IMR-90 (cell line): Measurements from ENCODE around the gene MGAT5. TPM values are rescaled to one million over a fixed set of nuclear protein-coding genes. Genes with fewer than 3 reads are reported as not detected.

Experiments
- ATAC-seq: fragments of 200-7000 bp; cut with Tn5 transposase; 2 replicates; pipeline ENCODE4 v1.9.1; 2020; ENCODE audit warnings: low read depth, mild to moderate bottlenecking, moderate library complexity
- BruUV-seq: library from RNA; stranded (reverse); fragments of 400-500 nt; replicated peaks from 2 replicates; lab custom pipeline; 2021; lab: Mats Ljungman, UMichigan
- CTCF ChIA-PET: fragments of 300-600 bp; formaldehyde crosslinking; extraction: SDS; loops from one replicate; lab custom pipeline; 2021; ENCODE audit warnings: antibody characterized with exemption; lab: Yijun Ruan, JAX
- POLR2A ChIA-PET: fragments of 300-600 bp; sonication (Branson Sonifier 250); formaldehyde crosslinking; loops from one replicate; lab custom pipeline; 2022; ENCODE audit warnings: antibody characterized with exemption; ENCODE audit not compliant: unreplicated experiment; lab: Charles Lee
- DNase-seq: peaks from one replicate; pipeline ENCODE4 v3.0.0; 2013
- H2AFZ ChIP-seq: replicated peaks from 2 replicates; pipeline ENCODE3; 2013; ENCODE audit warnings: low read length, mild to moderate bottlenecking; ENCODE audit not compliant: poor library complexity
- H2AK5ac ChIP-seq: 2 replicates; pipeline ENCODE4 v1.6.1; 2013; ENCODE audit warnings: low read depth, low read length, inconsistent platforms
- H2AK9ac ChIP-seq: replicated peaks from 2 replicates; pipeline ENCODE3; 2013; ENCODE audit warnings: mild to moderate bottlenecking, low read depth, low read length, moderate library complexity; ENCODE audit not compliant: poor library complexity
- H2BK120ac ChIP-seq: 2 replicates; pipeline ENCODE4 v1.6.1; 2013; ENCODE audit warnings: low read depth, low read length, inconsistent platforms
- H2BK15ac ChIP-seq: 3 replicates; pipeline ENCODE4 v1.6.1; 2013; ENCODE audit warnings: low read depth, low read length, inconsistent platforms
- H2BK20ac ChIP-seq: 2 replicates; pipeline ENCODE4 v1.6.1; 2013; ENCODE audit warnings: low read depth, mild to moderate bottlenecking, inconsistent platforms, low read length, moderate library complexity
- H2BK5ac ChIP-seq: 2 replicates; pipeline ENCODE4 v1.6.1; 2013; ENCODE audit warnings: mild to moderate bottlenecking, low read depth, low read length, inconsistent platforms; ENCODE audit not compliant: poor library complexity, severe bottlenecking
- H3K14ac ChIP-seq: replicated peaks from 2 replicates; pipeline ENCODE4 v1.6.1; 2013; ENCODE audit warnings: low read depth, low read length, inconsistent platforms
- H3K18ac ChIP-seq: 2 replicates; pipeline ENCODE4 v1.6.1; 2013; ENCODE audit warnings: low read depth, low read length, control low read depth
- H3K23ac ChIP-seq: 2 replicates; pipeline ENCODE4 v1.6.1; 2013; ENCODE audit warnings: low read depth, low read length, inconsistent platforms
- H3K27ac ChIP-seq: 2 replicates; pipeline ENCODE4 v1.5.1; 2013; ENCODE audit warnings: mild to moderate bottlenecking, control low read depth, low read length; ENCODE audit not compliant: insufficient read depth
- H3K27me3 ChIP-seq: 2 replicates; pipeline ENCODE4 v1.6.1; 2013; ENCODE audit warnings: low read length; ENCODE audit not compliant: control insufficient read depth, insufficient read depth
- H3K36me3 ChIP-seq: 2 replicates; pipeline ENCODE4 v1.6.1; 2013; ENCODE audit warnings: low read length, mixed read lengths; ENCODE audit not compliant: control insufficient read depth, insufficient read depth
- H3K4ac ChIP-seq: 2 replicates; pipeline ENCODE4 v1.6.1; 2013; ENCODE audit warnings: low read depth, low read length, inconsistent platforms
- H3K4me1 ChIP-seq: 2 replicates; pipeline ENCODE4 v1.6.1; 2013; ENCODE audit warnings: low read length, mixed read lengths; ENCODE audit not compliant: control insufficient read depth, insufficient read depth
- H3K4me2 ChIP-seq: 2 replicates; pipeline ENCODE4 v1.6.1; 2013; ENCODE audit warnings: low read depth, mild to moderate bottlenecking, control low read depth, low read length, moderate library complexity
- H3K4me3 ChIP-seq: 2 replicates; pipeline ENCODE4 v1.5.1; 2013; ENCODE audit warnings: low read depth, mild to moderate bottlenecking, control low read depth, low read length, moderate library complexity; ENCODE audit not compliant: insufficient read depth
- H3K56ac ChIP-seq: 2 replicates; pipeline ENCODE4 v1.6.1; 2013; ENCODE audit warnings: low read length, inconsistent platforms; ENCODE audit not compliant: insufficient read depth; ENCODE audit errors: extremely low read depth
- H3K79me1 ChIP-seq, 2 experiments: 2 replicates each; pipeline ENCODE4 v1.6.1; 2013; ENCODE audit warnings: low read length in 2 of 2, inconsistent platforms in 1 of 2, low read depth in 1 of 2
- H3K9ac ChIP-seq: 2 replicates; pipeline ENCODE4 v1.6.1; 2013; ENCODE audit warnings: low read depth, low read length, control low read depth
- H3K9me1 ChIP-seq: 2 replicates; pipeline ENCODE4 v1.6.1; 2013; ENCODE audit warnings: low read length, inconsistent platforms; ENCODE audit not compliant: insufficient read depth
- H3K9me3 ChIP-seq: 2 replicates; pipeline ENCODE4 v1.6.1; 2013; ENCODE audit warnings: low read length; ENCODE audit not compliant: control insufficient read depth, insufficient read depth
- H4K20me1 ChIP-seq: 2 replicates; pipeline ENCODE4 v1.6.1; 2013; ENCODE audit warnings: low read length, inconsistent platforms; ENCODE audit not compliant: insufficient read depth
- H4K5ac ChIP-seq: 2 replicates; pipeline ENCODE4 v1.6.1; 2013; ENCODE audit warnings: mild to moderate bottlenecking, low read depth, low read length, control low read depth
- H4K8ac ChIP-seq, 2 experiments: 2 replicates each; pipeline ENCODE4 v1.6.1; 2013; ENCODE audit warnings: low read depth in 2 of 2, low read length in 2 of 2, control low read depth in 1 of 2, inconsistent platforms in 1 of 2
- H4K91ac ChIP-seq: 2 replicates; pipeline ENCODE4 v1.6.1; 2013; ENCODE audit warnings: low read depth, low read length, inconsistent platforms; ENCODE audit not compliant: insufficient read depth
- CEBPB ChIP-seq: IDR thresholded peaks from 2 replicates; pipeline ENCODE4 v1.6.1; 2012; ENCODE audit warnings: low read depth, low read length, improper control_type of control experiment
- CHD1 ChIP-seq: IDR thresholded peaks from 2 replicates; pipeline ENCODE4 v1.6.1; 2012; ENCODE audit warnings: low read depth, low read length, improper control_type of control experiment
- FOS ChIP-seq: fragments of 150-350 bp; IDR thresholded peaks from 2 replicates; pipeline ENCODE4 v1.6.1; 2016; ENCODE audit warnings: low read depth, low read length
- WGBS, 2 experiments: methylation state at CpG; one replicate each; pipeline versions ENCODE4 v1.1.5 to v1.1.7; 2013; ENCODE audit warnings: missing lambda C conversion rate in 2 of 2; ENCODE audit not compliant: insufficient read length in 1 of 2; ENCODE audit errors: extremely low coverage in 2 of 2; 5-methylcytosine and 5-hydroxymethylcytosine counted together
- dilution Hi-C: fragments of 300-500 bp; cut with HindIII; formaldehyde crosslinking; loops from one replicate; pipeline ENCODE4 v1.14.3; 2018; ENCODE audit warnings: low sequenced_read_pairs; ENCODE audit not compliant: unreplicated experiment
- in situ Hi-C: fragments of 300-500 bp; cut with MboI; formaldehyde crosslinking; loops from 3 replicates; pipeline ENCODE4 v1.14.3; 2019; ENCODE audit warnings: low sequenced_read_pairs, inconsistent platforms, mixed read lengths
- intact Hi-C: fragments of 100-400 bp; cut with micrococcal nuclease; formaldehyde crosslinking; loops from 2 replicates; pipeline ENCODE4 v1.10.0; 2022
- polyA plus RNA-seq, 3 experiments: library from polyadenylated mRNA; depleted of rRNA; stranded (reverse); fragments of >200 nt; gene quantifications; 2 replicates each; pipeline ENCODE4 v1.2.3, GENCODE V29; 2012; ENCODE audit warnings: low replicate concordance in 1 of 3
- total RNA-seq: library from RNA; depleted of rRNA; stranded (reverse); fragments of >200 nt; gene quantifications from 2 replicates; pipeline ENCODE4 v1.2.3, GENCODE V29; 2012

The MGAT5 gene
- total and polyA plus RNA-seq, 2 of the 4 experiments (the other 2 are of a cell fraction) = 22.9 to 59.9 TPM

GRCh38 chr2:134433979-134434378 is 180.1 kb downstream of the MGAT5 start:
- Histone ChIP-seq H2AK5ac (no peak overlapping the region), H3K27me3 (no peaks in the 10 kb centered on the region), H3K4me3 (no peak overlapping the region), H3K9me3 (no peaks in the 10 kb centered on the region), H3K4ac (no peak overlapping the region), H4K91ac (no peak overlapping the region), H4K5ac (no peak overlapping the region), H3K56ac (no peak overlapping the region), H2BK120ac (no peak overlapping the region), H3K9me1 (peaks cover 21% of the 10 kb centered on the region), H3K9ac (no peak overlapping the region), H3K23ac (no peak overlapping the region), H2BK20ac (no peak overlapping the region), H2BK5ac (no peak overlapping the region), H3K4me1 (peaks cover 17% of the 10 kb centered on the region), H3K27ac (no peak overlapping the region), H2AFZ (no peak overlapping the region), H4K20me1 (no peaks in the 10 kb centered on the region), H2BK15ac (no peak overlapping the region), H2AK9ac (no peak overlapping the region), H3K79me1 (peaks cover 0 to 41% of the 10 kb centered on the region in 2 experiments; a peak in 3 of 4 replicates), H3K4me2 (no peak overlapping the region), H3K36me3 (peaks cover 46% of the 10 kb centered on the region), H3K18ac (no peak overlapping the region), H4K8ac (no peak overlapping the region), H3K14ac (no peak overlapping the region)
- 100% methylated on average over 1 of the region's 6 CpGs; no CpG with 5 or more reads in 1 of the 2 experiments for WGBS, 2 experiments
- TF ChIP-seq FOS (no peak), CHD1 (no peak), CEBPB (no peak)
- DNase-seq = no peak
- intact Hi-C loops = no loop called here
- POLR2A ChIA-PET = no interaction called here
- BruUV-seq = no TSS peak
- dilution Hi-C loops = no loop called here
- CTCF ChIA-PET = no interaction called here
- in situ Hi-C loops = no loop called here
- ATAC-seq = no peak
